GM23338 (cell line): ENCODE measurements around the gene ZNF366. TPM values are rescaled to one million over a fixed set of nuclear protein-coding genes. Genes with fewer than 3 reads are reported as not detected.

ENCODE experiments used
- ATAC-seq: fragments of 200-7000 bp; cut with Tn5 transposase; 3 replicates; pipeline ENCODE4 v1.9.1; 2020
- DNase-seq: peaks from one replicate; pipeline ENCODE4 v3.0.0-alpha.2; 2015; ENCODE audit warnings: low spot score
- H2AFZ ChIP-seq: fragments of 200-600 bp; sonication (generic); 2 replicates; pipeline ENCODE4 v1.8.0; 2016; ENCODE audit warnings: antibody characterized with exemption, mild to moderate bottlenecking, moderate library complexity
- H3F3A ChIP-seq: fragments of 200-600 bp; sonication (generic); replicated peaks from 2 replicates; pipeline ENCODE4 v1.8.0; 2017; ENCODE audit warnings: antibody characterized with exemption, mixed run types, low read depth
- H3K27ac ChIP-seq: fragments of 200-600 bp; sonication (generic); 2 replicates; pipeline ENCODE4 v1.6.1; 2016; ENCODE audit warnings: low read depth
- H3K27me3 ChIP-seq: fragments of 200-600 bp; sonication (generic); 2 replicates; pipeline ENCODE4 v1.8.0; 2016; ENCODE audit warnings: mild to moderate bottlenecking, mixed run types, moderate library complexity; ENCODE audit not compliant: insufficient read depth
- H3K36me3 ChIP-seq: fragments of 200-600 bp; sonication (generic); 2 replicates; pipeline ENCODE4 v1.8.0; 2016; ENCODE audit warnings: mild to moderate bottlenecking; ENCODE audit not compliant: insufficient read depth
- H3K4me1 ChIP-seq: fragments of 200-600 bp; sonication (generic); 2 replicates; pipeline ENCODE4 v1.8.0; 2016; ENCODE audit warnings: mild to moderate bottlenecking, moderate library complexity; ENCODE audit not compliant: insufficient read depth
- H3K4me2 ChIP-seq: fragments of 200-600 bp; sonication (generic); 2 replicates; pipeline ENCODE4 v1.7.1; 2017; ENCODE audit warnings: mixed run types
- H3K4me3 ChIP-seq: fragments of 200-600 bp; sonication (generic); 2 replicates; pipeline ENCODE4 v1.6.1; 2016; ENCODE audit warnings: mixed run types
- H3K79me2 ChIP-seq: fragments of 200-600 bp; sonication (generic); replicated peaks from 2 replicates; pipeline ENCODE4 v1.8.0; 2017; ENCODE audit warnings: mild to moderate bottlenecking; ENCODE audit not compliant: insufficient read depth
- H3K9me2 ChIP-seq: fragments of 200-600 bp; sonication (generic); 2 replicates; pipeline ENCODE4 v1.8.0; 2017; ENCODE audit not compliant: insufficient read depth
- H4K20me1 ChIP-seq: fragments of 200-600 bp; sonication (generic); replicated peaks from 2 replicates; pipeline ENCODE4 v1.8.0; 2017; ENCODE audit warnings: mild to moderate bottlenecking; ENCODE audit not compliant: insufficient read depth
- H3K27ac Mint-ChIP-seq: 2 replicates; pipeline ENCODE4 v1.8.0; 2020; ENCODE audit warnings: inconsistent platforms, mild to moderate bottlenecking, moderate library complexity, mixed read lengths
- H3K27me3 Mint-ChIP-seq: 3 replicates; pipeline ENCODE4 v1.8.0; 2022; ENCODE audit warnings: low read depth, mild to moderate bottlenecking, moderate library complexity, mixed read lengths, inconsistent platforms; ENCODE audit not compliant: insufficient read depth, poor library complexity
- H3K36me3 Mint-ChIP-seq: 3 replicates; pipeline ENCODE4 v1.8.0; 2021; ENCODE audit warnings: low read depth, mild to moderate bottlenecking, inconsistent platforms, moderate library complexity, mixed read lengths
- H3K4me1 Mint-ChIP-seq: 3 replicates; pipeline ENCODE4 v1.8.0; 2020; ENCODE audit warnings: mild to moderate bottlenecking, inconsistent platforms, mixed read lengths
- H3K4me3 Mint-ChIP-seq: 3 replicates; pipeline ENCODE4 v1.8.0; 2021; ENCODE audit warnings: moderate library complexity, mild to moderate bottlenecking, inconsistent platforms, mixed read lengths
- H3K9me3 Mint-ChIP-seq: 3 replicates; pipeline ENCODE4 v1.8.0; 2020; ENCODE audit warnings: moderate library complexity, mild to moderate bottlenecking, inconsistent platforms, mixed read lengths
- CREB1 ChIP-seq: fragments of 250-450 bp; sonication (Bioruptor Pico); IDR thresholded peaks from 2 replicates; pipeline ENCODE4 v1.5.0; 2020; ENCODE audit warnings: low read depth, mild to moderate bottlenecking, moderate library complexity
- CTCF ChIP-seq, 2 experiments: fragments of 200-600 bp in 1 of 2; sonication (generic) in 1 of 2; conservative IDR thresholded peaks; 2 replicates each; pipeline versions ENCODE4 v1.5.1 to v1.6.1; 2016 to 2017; ENCODE audit warnings: antibody characterized with exemption in 2 of 2, low read depth in 2 of 2, mild to moderate bottlenecking in 2 of 2, moderate library complexity in 1 of 2
- EZH2 ChIP-seq: fragments of 200-600 bp; sonication (generic); IDR thresholded peaks from one replicate; pipeline ENCODE4 v1.8.0; 2017; ENCODE audit warnings: antibody characterized with exemption, mild to moderate bottlenecking, low read depth; ENCODE audit not compliant: unreplicated experiment
- NANOG ChIP-seq: IDR thresholded peaks from 2 replicates; pipeline ENCODE4 v1.6.1; 2016; ENCODE audit warnings: antibody characterized with exemption, borderline replicate concordance
- REST ChIP-seq: IDR thresholded peaks from one replicate; pipeline ENCODE4 v1.6.1; 2018; ENCODE audit warnings: antibody characterized with exemption; ENCODE audit not compliant: unreplicated experiment
- STAT1 ChIP-seq: IDR thresholded peaks from one replicate; pipeline ENCODE4 v1.6.1; 2016; ENCODE audit warnings: antibody characterized with exemption; ENCODE audit not compliant: unreplicated experiment
- ZNF331 ChIP-seq: fragments of 250-450 bp; sonication (Bioruptor Pico); IDR thresholded peaks from 2 replicates; pipeline ENCODE4 v1.5.0; 2020; ENCODE audit warnings: low read depth, mild to moderate bottlenecking, moderate library complexity
- polyA plus RNA-seq: library from polyadenylated mRNA; unstranded; fragments of >200 nt; fragmentation: Nextera tagmentation; extraction: Ambion mirVana; gene quantifications from 2 replicates; pipeline ENCODE4 v1.2.1, GENCODE V29; 2016
- total RNA-seq: library from RNA; depleted of rRNA; stranded (reverse); fragments of >200 nt; shearing (Covaris generic); gene quantifications from 2 replicates; pipeline ENCODE4 v1.2.3, GENCODE V29; 2014
- TF ChIP-seq, protein P1 (sequence below): IDR thresholded peaks from 2 replicates; pipeline ENCODE4 v1.6.1; 2016; ENCODE audit warnings: antibody characterized with exemption
- TF ChIP-seq, protein P2 (sequence below): fragments of 250-450 bp; sonication (Bioruptor Pico); IDR thresholded peaks from 2 replicates; pipeline ENCODE4 v1.5.0; 2020; ENCODE audit warnings: mild to moderate bottlenecking, moderate library complexity

The ZNF366 gene
- total and polyA plus RNA-seq, 2 experiments from 2014 or later, result not detected

DNA sequence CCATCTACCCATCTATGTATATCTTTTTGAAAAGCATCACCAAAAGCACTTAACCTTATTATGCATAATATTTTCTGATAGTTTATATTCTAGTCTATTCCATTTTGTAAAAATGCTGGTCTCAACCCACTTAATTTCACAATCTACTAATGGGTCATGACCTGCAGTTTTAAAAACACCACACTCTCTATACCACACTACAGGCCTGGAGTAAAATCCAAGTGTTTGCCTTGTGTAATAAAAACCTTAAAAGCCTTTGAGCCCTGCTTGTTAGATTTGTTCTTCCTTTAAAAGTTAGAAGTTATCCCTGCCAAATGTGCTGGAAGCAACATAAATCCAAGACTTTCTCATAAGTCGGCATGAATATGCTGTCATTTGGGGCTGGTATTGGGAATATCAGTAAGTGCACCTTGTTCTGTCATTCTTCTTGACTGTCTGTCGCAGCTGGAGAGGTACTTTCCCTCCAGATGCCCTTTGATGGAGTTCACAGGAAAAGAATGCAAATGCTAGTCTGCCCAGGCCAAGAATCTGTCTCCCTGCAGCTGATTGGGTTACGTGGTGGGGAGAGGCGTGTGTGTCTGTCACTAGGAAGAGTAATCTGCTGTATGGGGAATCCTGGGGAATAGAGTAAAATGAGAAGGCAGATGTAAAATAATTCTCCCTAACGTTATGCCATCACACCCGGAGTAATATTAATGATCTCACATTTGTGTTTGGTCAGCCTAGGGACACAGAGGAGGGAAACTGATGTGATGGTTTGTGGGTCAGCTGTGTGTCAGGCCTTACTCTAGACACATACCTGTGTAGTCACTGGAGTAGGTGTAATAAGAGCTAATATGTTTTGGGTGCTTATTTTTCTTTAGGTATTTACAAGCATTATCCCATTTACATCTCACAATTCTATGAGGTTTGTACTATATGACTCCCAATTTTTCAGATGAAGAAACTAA is 79.4 kb downstream of the ZNF366 start (continued):
- TF ChIP-seq NANOG, result no peak
- TF ChIP-seq CREB1 (CRISPR knock-in tag), result no peak
- no peak for TF ChIP-seq STAT1
- TF ChIP-seq, protein P1, sequence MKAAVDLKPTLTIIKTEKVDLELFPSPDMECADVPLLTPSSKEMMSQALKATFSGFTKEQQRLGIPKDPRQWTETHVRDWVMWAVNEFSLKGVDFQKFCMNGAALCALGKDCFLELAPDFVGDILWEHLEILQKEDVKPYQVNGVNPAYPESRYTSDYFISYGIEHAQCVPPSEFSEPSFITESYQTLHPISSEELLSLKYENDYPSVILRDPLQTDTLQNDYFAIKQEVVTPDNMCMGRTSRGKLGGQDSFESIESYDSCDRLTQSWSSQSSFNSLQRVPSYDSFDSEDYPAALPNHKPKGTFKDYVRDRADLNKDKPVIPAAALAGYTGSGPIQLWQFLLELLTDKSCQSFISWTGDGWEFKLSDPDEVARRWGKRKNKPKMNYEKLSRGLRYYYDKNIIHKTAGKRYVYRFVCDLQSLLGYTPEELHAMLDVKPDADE, result no peak

- ATAC-seq (no peak), DNase-seq (no peak)
- no peak overlapping the region for H3K4me2 ChIP-seq
- no peak overlapping the region for H3K27ac ChIP-seq
- no peaks in the 10 kb centered on the region for H3K36me3 ChIP-seq
- H3K4me1 Mint-ChIP-seq, result peaks cover 5% of the 10 kb centered on the region; the same call in 2 of the 3 replicates
- H4K20me1 ChIP-seq, result no peaks in the 10 kb centered on the region
- no peaks in the 10 kb centered on the region for H3K9me3 Mint-ChIP-seq
- no peaks in the 10 kb centered on the region for H3F3A ChIP-seq
- H3K36me3 Mint-ChIP-seq, result no peaks in the 10 kb centered on the region
- no peaks in the 10 kb centered on the region for H3K4me1 ChIP-seq
- H3K4me3 Mint-ChIP-seq, result no peak overlapping the region
- H3K27ac Mint-ChIP-seq, result no peak overlapping the region
- no peak overlapping the region for H3K4me3 ChIP-seq
- no peak overlapping the region for H2AFZ ChIP-seq
- no peaks in the 10 kb centered on the region for H3K79me2 ChIP-seq
- no peaks in the 10 kb centered on the region for H3K27me3 ChIP-seq
- H3K9me2 ChIP-seq, result peaks cover 3% of the 10 kb centered on the region; the same call in 1 of the 2 replicates
- no peaks in the 10 kb centered on the region for H3K27me3 Mint-ChIP-seq
- TF ChIP-seq EZH2 (no peak), STAT1 (no peak), CTCF (conservative IDR thresholded peaks at IDR 0.05; ENCODE audit: low read depth in 2 of 2) (no peak), ZNF331 (CRISPR knock-in tag) (no peak), REST (no peak)
- TF ChIP-seq, protein P1, result no peak
- TF ChIP-seq, protein P2, sequence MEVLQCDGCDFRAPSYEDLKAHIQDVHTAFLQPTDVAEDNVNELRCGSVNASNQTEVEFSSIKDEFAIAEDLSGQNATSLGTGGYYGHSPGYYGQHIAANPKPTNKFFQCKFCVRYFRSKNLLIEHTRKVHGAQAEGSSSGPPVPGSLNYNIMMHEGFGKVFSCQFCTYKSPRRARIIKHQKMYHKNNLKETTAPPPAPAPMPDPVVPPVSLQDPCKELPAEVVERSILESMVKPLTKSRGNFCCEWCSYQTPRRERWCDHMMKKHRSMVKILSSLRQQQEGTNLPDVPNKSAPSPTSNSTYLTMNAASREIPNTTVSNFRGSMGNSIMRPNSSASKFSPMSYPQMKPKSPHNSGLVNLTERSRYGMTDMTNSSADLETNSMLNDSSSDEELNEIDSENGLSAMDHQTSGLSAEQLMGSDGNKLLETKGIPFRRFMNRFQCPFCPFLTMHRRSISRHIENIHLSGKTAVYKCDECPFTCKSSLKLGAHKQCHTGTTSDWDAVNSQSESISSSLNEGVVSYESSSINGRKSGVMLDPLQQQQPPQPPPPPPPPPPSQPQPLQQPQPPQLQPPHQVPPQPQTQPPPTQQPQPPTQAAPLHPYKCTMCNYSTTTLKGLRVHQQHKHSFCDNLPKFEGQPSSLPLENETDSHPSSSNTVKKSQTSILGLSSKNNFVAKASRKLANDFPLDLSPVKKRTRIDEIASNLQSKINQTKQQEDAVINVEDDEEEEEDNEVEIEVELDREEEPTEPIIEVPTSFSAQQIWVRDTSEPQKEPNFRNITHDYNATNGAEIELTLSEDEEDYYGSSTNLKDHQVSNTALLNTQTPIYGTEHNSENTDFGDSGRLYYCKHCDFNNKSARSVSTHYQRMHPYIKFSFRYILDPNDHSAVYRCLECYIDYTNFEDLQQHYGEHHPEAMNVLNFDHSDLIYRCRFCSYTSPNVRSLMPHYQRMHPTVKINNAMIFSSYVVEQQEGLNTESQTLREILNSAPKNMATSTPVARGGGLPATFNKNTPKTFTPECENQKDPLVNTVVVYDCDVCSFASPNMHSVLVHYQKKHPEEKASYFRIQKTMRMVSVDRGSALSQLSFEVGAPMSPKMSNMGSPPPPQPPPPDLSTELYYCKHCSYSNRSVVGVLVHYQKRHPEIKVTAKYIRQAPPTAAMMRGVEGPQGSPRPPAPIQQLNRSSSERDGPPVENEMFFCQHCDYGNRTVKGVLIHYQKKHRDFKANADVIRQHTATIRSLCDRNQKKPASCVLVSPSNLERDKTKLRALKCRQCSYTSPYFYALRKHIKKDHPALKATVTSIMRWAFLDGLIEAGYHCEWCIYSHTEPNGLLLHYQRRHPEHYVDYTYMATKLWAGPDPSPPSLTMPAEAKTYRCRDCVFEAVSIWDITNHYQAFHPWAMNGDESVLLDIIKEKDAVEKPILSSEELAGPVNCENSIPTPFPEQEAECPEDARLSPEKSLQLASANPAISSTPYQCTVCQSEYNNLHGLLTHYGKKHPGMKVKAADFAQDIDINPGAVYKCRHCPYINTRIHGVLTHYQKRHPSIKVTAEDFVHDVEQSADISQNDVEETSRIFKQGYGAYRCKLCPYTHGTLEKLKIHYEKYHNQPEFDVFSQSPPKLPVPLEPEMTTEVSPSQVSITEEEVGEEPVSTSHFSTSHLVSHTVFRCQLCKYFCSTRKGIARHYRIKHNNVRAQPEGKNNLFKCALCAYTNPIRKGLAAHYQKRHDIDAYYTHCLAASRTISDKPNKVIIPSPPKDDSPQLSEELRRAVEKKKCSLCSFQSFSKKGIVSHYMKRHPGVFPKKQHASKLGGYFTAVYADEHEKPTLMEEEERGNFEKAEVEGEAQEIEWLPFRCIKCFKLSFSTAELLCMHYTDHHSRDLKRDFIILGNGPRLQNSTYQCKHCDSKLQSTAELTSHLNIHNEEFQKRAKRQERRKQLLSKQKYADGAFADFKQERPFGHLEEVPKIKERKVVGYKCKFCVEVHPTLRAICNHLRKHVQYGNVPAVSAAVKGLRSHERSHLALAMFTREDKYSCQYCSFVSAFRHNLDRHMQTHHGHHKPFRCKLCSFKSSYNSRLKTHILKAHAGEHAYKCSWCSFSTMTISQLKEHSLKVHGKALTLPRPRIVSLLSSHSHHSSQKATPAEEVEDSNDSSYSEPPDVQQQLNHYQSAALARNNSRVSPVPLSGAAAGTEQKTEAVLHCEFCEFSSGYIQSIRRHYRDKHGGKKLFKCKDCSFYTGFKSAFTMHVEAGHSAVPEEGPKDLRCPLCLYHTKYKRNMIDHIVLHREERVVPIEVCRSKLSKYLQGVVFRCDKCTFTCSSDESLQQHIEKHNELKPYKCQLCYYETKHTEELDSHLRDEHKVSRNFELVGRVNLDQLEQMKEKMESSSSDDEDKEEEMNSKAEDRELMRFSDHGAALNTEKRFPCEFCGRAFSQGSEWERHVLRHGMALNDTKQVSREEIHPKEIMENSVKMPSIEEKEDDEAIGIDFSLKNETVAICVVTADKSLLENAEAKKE (CRISPR knock-in tag), result no peak
These were observed 80.2 kb downstream of the ZNF366 start for GRCh38 chr5:72427016-72427415.
